Sigmoid colon (tissue), 7 donors: ENCODE data around the gene HSD11B2. TPM values are rescaled to one million over a fixed set of nuclear protein-coding genes. Genes with fewer than 3 reads are reported as not detected.
A peak's percentile ranks its signal among the peaks of the same experiment; 100 is the strongest.

ENCODE experiments used
- DNase-seq: peaks from one replicate; pipeline ENCODE4 v3.0.0-alpha.2; 2019
- H3K27ac ChIP-seq, 4 donors: fragments of 200-600 bp; sonication (generic); one replicate each; pipeline ENCODE4 v1.5.1; 2016 to 2019; ENCODE audit warnings: mild to moderate bottlenecking in 1 of 4
- H3K27me3 ChIP-seq, 3 donors: fragments of 200-600 bp; sonication (generic); one replicate each; pipeline ENCODE4 v1.5.1; 2019; ENCODE audit warnings: mild to moderate bottlenecking in 1 of 3
- H3K36me3 ChIP-seq, 4 donors: fragments of 200-600 bp; sonication (generic); one replicate each; pipeline ENCODE4 v1.5.1; 2016 to 2019
- H3K4me1 ChIP-seq, 4 donors: fragments of 200-600 bp; sonication (generic); one replicate each; pipeline ENCODE4 v1.5.1; 2017 to 2019
- H3K4me3 ChIP-seq, 4 donors: fragments of 200-600 bp; sonication (generic); one replicate each; pipeline ENCODE4 v1.5.1; 2017 to 2019; ENCODE audit warnings: mild to moderate bottlenecking in 2 of 4, moderate library complexity in 1 of 4
- H3K9me3 ChIP-seq, 4 donors: fragments of 200-600 bp in 3 of 4; sonication (generic) in 3 of 4; one replicate each; pipeline versions ENCODE4 v1.5.1 to v1.6.1; 2013 to 2019
- EP300 ChIP-seq, 4 donors: sonication (generic); formaldehyde crosslinking; IDR thresholded peaks; one replicate each; pipeline ENCODE4 v1.6.1; 2017; ENCODE audit warnings: antibody characterized with exemption in 4 of 4
- POLR2A ChIP-seq, 2 donors: fragments of 450-650 bp; IDR thresholded peaks; one replicate each; pipeline ENCODE4 v1.6.1; 2016; ENCODE audit warnings: antibody characterized with exemption in 2 of 2, mild to moderate bottlenecking in 2 of 2, moderate library complexity in 2 of 2
- POLR2AphosphoS5 ChIP-seq, 4 donors: sonication (generic); formaldehyde crosslinking; IDR thresholded peaks; one replicate each; pipeline ENCODE4 v1.6.1; 2017; ENCODE audit warnings: antibody characterized with exemption in 4 of 4
- WGBS, 2 donors: extraction: QIAGEN DNeasy Blood & Tissue Kit; methylation state at CpG; one replicate each; pipeline ENCODE4 v1.1.7; 2013; 5-methylcytosine and 5-hydroxymethylcytosine counted together
- intact Hi-C: fragments of 100-400 bp; cut with DNase I; formaldehyde crosslinking; loops from one replicate; pipeline ENCODE4 v1.15.1; 2023
- polyA plus RNA-seq, 3 donors: library from polyadenylated mRNA; stranded (reverse); fragments of 200-250 nt; gene quantifications; one replicate each; pipeline ENCODE4 v1.2.3, GENCODE V29; 2013
- total RNA-seq, 4 donors: library from RNA; depleted of rRNA; stranded (reverse); fragments of >200 nt; gene quantifications; one replicate each; pipeline ENCODE4 v1.1.0, GENCODE V29; 2016
- TF ChIP-seq, protein P1 (sequence below), 4 experiments: fragments of 450-650 bp in 3 of 4; fragments of 200-600 bp in 1 of 4; IDR thresholded peaks; one replicate each; pipeline ENCODE4 v1.5.1; 2016 to 2019; ENCODE audit warnings: antibody characterized with exemption in 4 of 4, mild to moderate bottlenecking in 3 of 4, moderate library complexity in 2 of 4
- donor health status: healthy with polysubstance abuse.
- donor health status: Bipolar disorder and iron deficiency.
- donor health status: healthy.

HSD11B2 gene
- total and polyA plus RNA-seq, 7 donors: 0.14 to 353 (median 46.1) TPM; not detected in 1

DNA sequence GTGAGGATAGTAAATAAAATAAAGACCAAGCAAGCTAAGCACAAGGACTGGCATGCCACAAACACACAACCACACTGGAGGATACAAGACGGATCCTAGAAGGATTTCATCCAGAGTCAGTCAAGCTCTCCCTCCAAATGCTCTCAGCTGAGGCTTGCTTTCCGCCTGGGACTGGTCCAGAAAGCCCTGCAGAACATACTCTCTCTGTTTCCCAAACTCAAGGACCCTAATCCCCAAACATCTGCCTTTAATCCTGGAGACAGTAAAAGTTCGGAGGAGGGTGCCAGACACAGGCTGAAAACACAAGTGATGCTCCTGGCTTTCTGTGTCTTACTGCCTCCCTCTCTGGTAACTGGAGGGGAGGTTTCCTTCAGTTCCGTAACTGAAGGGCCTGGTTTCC, 5.3 kb upstream of the HSD11B2 start:
- Histone ChIP-seq H3K9me3 (no peaks in the 10 kb centered on the region), H3K27me3 (peaks cover 6 to 48% (median 11%) of the 10 kb centered on the region in 3 donors), H3K4me3 (no peak overlapping the region), H3K36me3 (no peaks in the 10 kb centered on the region), H3K27ac (no peak overlapping the region), H3K4me1 (peaks cover 0 to 14% (median 12%) of the 10 kb centered on the region in 4 donors)
- TF ChIP-seq, protein P1, sequence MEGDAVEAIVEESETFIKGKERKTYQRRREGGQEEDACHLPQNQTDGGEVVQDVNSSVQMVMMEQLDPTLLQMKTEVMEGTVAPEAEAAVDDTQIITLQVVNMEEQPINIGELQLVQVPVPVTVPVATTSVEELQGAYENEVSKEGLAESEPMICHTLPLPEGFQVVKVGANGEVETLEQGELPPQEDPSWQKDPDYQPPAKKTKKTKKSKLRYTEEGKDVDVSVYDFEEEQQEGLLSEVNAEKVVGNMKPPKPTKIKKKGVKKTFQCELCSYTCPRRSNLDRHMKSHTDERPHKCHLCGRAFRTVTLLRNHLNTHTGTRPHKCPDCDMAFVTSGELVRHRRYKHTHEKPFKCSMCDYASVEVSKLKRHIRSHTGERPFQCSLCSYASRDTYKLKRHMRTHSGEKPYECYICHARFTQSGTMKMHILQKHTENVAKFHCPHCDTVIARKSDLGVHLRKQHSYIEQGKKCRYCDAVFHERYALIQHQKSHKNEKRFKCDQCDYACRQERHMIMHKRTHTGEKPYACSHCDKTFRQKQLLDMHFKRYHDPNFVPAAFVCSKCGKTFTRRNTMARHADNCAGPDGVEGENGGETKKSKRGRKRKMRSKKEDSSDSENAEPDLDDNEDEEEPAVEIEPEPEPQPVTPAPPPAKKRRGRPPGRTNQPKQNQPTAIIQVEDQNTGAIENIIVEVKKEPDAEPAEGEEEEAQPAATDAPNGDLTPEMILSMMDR (IDR thresholded peaks at IDR 0.05): no peak
- TF ChIP-seq POLR2A (IDR thresholded peaks at IDR 0.05) (no peak), EP300 (IDR thresholded peaks at IDR 0.05) (no peak), POLR2AphosphoS5 (IDR thresholded peaks at IDR 0.05) (no peak)
- intact Hi-C loops: no loop called here
- no peak for DNase-seq
- 59 to 77% methylated on average over 4 of the region's 4 CpGs for WGBS, 2 donors

DNA sequence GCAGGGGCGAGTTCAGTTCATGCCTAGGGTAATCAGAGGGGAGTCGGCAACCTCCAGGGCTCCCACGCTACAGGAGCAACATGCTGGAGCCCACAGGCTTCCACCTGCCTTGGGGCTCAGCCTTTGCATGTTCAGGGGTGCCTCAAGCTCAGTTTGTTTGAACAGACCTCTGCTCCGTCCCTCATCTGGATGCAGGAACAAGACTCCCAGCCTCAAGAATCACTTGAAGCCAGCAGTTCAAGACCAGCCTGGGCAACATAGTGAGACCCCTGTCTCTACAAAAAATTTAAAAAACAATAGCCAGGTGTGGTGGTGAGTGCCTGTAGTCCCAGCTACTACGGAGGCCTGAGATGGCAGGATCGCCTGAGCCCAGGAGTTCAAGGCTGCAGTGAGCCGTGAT, 4.9 kb upstream of the HSD11B2 start:
- TF ChIP-seq EP300 (IDR thresholded peaks at IDR 0.05): no peak
- no peak for TF ChIP-seq POLR2A (IDR thresholded peaks at IDR 0.05)
- TF ChIP-seq POLR2AphosphoS5 (IDR thresholded peaks at IDR 0.05): no peak
- TF ChIP-seq, protein P1 (IDR thresholded peaks at IDR 0.05): no peak
- Histone ChIP-seq H3K4me3 (no peak overlapping the region), H3K9me3 (no peaks in the 10 kb centered on the region), H3K27me3 (peaks cover 6 to 48% (median 11%) of the 10 kb centered on the region in 3 donors), H3K36me3 (no peaks in the 10 kb centered on the region), H3K4me1 (peaks cover 0 to 18% (median 16%) of the 10 kb centered on the region in 4 donors), H3K27ac (no peak overlapping the region)
- 70 to 84% methylated on average over 7 of the region's 7 CpGs for WGBS, 2 donors
- intact Hi-C loops: no loop called here
- DNase-seq: no peak

DNA sequence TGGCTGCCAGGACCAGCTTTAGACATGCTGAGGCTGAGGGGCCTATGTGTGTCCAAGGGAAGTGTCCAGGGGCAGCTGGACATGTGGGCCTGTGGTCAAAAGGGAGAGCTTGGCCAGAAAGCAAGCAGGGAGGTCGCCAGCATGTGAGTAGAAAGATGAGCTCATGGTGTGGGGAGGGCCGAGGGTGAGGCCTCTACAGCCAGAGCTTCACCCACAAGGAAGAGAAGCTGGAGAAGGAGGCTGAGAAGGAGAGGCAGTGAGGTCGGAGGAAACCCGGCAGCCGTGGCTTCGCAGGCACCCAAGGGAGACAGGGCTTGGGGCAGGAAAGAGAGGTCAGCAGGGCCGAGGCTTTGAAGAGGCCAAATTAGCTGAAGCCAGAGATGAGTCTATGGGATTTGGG, 4.0 kb upstream of the HSD11B2 start:
- Histone ChIP-seq H3K4me1 (peaks cover 0 to 25% (median 24%) of the 10 kb centered on the region in 4 donors), H3K27me3 (peaks cover 6 to 48% (median 11%) of the 10 kb centered on the region in 3 donors), H3K9me3 (no peaks in the 10 kb centered on the region), H3K36me3 (no peaks in the 10 kb centered on the region), H3K4me3 (no peak overlapping the region), H3K27ac (no peak overlapping the region)
- intact Hi-C loops: no loop called here
- DNase-seq: no peak
- TF ChIP-seq EP300 (IDR thresholded peaks at IDR 0.05) (no peak), POLR2AphosphoS5 (IDR thresholded peaks at IDR 0.05) (no peak), POLR2A (IDR thresholded peaks at IDR 0.05) (no peak)
- TF ChIP-seq, protein P1 (IDR thresholded peaks at IDR 0.05): no peak
- 75 to 78% methylated on average over 7 of the region's 7 CpGs for WGBS, 2 donors

DNA sequence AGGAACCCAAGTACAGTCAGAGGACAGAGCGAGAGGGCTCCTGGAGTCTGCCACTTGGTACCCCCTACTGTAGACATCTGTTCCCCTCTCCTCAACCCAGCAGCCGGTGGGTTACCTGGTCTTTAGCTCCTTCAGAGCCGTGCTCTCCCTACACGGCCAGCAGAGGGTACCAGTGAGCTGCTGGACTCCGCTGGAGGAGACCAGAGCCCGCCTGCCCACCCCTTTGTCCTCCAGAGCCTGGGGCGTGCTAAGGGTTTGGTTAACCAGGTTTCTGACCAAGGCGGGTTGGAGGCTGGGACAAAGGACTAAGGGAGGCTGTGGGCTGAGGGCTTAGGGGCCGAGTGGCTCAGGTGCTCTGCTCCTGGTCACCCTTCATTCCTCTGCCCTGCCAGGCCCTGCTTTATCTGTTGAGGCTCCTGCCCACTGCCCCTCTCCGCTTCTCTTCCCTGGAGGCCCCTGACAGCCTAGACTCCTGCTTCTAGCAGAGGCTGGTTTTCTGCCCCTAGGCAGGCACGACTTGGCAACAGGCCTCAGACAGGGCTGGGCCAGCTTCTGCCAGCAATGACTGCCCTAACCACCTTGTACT, 2.7 kb upstream of the HSD11B2 start:
- 13 to 25% methylated on average over 11 of the region's 11 CpGs for WGBS, 2 donors
- intact Hi-C loops: loop anchor here (1.0 kb wide), 1 partner anchor 37 kb away; no protein-coding TSS in a partner anchor
- H3K9me3 ChIP-seq: no peaks in the 10 kb centered on the region
- H3K27ac ChIP-seq: no peak overlapping the region
- H3K4me3 ChIP-seq: no peak overlapping the region
- TF ChIP-seq, protein P1 (IDR thresholded peaks at IDR 0.05): peak; percentile 76 to 88 (median 78)
- no peak for TF ChIP-seq EP300 (IDR thresholded peaks at IDR 0.05)
- no peaks in the 10 kb centered on the region for H3K36me3 ChIP-seq
- DNase-seq: peak; percentile 87
- peaks cover 0 to 27% (median 26%) of the 10 kb centered on the region in 4 donors for H3K4me1 ChIP-seq
- H3K27me3 ChIP-seq: peaks cover 6 to 48% (median 11%) of the 10 kb centered on the region in 3 donors
